Colonic mucosa (tissue), 4 donors: Measurements from ENCODE around the gene CCDC134. TPM values are rescaled to one million over a fixed set of nuclear protein-coding genes. Genes with fewer than 3 reads are reported as not detected.

Experiments used
- DNase-seq: peaks from one replicate; pipeline ENCODE4 v3.0.0-alpha.2; 2020
- H3K27ac ChIP-seq: fragments of 200-600 bp; one replicate; pipeline ENCODE4 v1.8.0; 2021
- H3K27me3 ChIP-seq: fragments of 200-600 bp; one replicate; pipeline ENCODE4 v1.8.0; 2021
- H3K36me3 ChIP-seq: fragments of 200-600 bp; one replicate; pipeline ENCODE4 v1.8.0; 2021
- H3K4me1 ChIP-seq: fragments of 200-600 bp; one replicate; pipeline ENCODE4 v1.8.0; 2021; ENCODE audit warnings: mild to moderate bottlenecking
- H3K4me3 ChIP-seq: fragments of 200-600 bp; one replicate; pipeline ENCODE4 v1.8.0; 2021
- H3K9ac ChIP-seq, 2 donors: one replicate each; pipeline ENCODE4 v1.7.0; 2013; ENCODE audit warnings: control low read depth in 2 of 2, low read depth in 2 of 2, low read length in 2 of 2
- H3K9me3 ChIP-seq: fragments of 200-600 bp; one replicate; pipeline ENCODE4 v1.8.0; 2021
- intact Hi-C: fragments of 100-400 bp; cut with DNase I; formaldehyde crosslinking; loops from one replicate; pipeline ENCODE4 v1.14.1; 2022
- total RNA-seq, 2 donors: library from RNA; stranded (reverse); fragmentation: NEBNext Ultra II Directional in 1 of 2; extraction: Animal tissue kit (Norgen Biotek cat#: 25700) in 1 of 2; gene quantifications; one replicate each; pipeline ENCODE4 v1.2.1, GENCODE V29; 2021
- TF ChIP-seq, protein P1 (sequence below): fragments of 200-600 bp; IDR thresholded peaks from one replicate; pipeline ENCODE4 v1.8.0; 2022; ENCODE audit warnings: antibody characterized with exemption, mild to moderate bottlenecking
- donor health status: healthy.
- donor health status: DM: no; HTN: no; CAD: no.
- donor health status: DM: no; HTN: no; CAD: no.

CCDC134 gene
- total RNA-seq, 2 donors from 2014 or later = 9.3 to 18.8 TPM

- Histone ChIP-seq H3K27me3 (no peaks in the 10 kb centered on the region), H3K9ac (no peak overlapping the region), H3K4me3 (no peak overlapping the region), H3K4me1 (no peaks in the 10 kb centered on the region), H3K27ac (no peak overlapping the region), H3K9me3 (no peaks in the 10 kb centered on the region), H3K36me3 (no peaks in the 10 kb centered on the region)
- TF ChIP-seq, protein P1, sequence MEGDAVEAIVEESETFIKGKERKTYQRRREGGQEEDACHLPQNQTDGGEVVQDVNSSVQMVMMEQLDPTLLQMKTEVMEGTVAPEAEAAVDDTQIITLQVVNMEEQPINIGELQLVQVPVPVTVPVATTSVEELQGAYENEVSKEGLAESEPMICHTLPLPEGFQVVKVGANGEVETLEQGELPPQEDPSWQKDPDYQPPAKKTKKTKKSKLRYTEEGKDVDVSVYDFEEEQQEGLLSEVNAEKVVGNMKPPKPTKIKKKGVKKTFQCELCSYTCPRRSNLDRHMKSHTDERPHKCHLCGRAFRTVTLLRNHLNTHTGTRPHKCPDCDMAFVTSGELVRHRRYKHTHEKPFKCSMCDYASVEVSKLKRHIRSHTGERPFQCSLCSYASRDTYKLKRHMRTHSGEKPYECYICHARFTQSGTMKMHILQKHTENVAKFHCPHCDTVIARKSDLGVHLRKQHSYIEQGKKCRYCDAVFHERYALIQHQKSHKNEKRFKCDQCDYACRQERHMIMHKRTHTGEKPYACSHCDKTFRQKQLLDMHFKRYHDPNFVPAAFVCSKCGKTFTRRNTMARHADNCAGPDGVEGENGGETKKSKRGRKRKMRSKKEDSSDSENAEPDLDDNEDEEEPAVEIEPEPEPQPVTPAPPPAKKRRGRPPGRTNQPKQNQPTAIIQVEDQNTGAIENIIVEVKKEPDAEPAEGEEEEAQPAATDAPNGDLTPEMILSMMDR = no peak
- no peak for DNase-seq
- intact Hi-C loops = no loop called here
Observed at GRCh38 chr22:41818596-41818995, 18.1 kb downstream of the CCDC134 start.

GRCh38 chr22:41819257-41819656 lies 18.8 kb downstream of the CCDC134 start:
- DNase-seq = no peak
- TF ChIP-seq, protein P1 = no peak
- no peak overlapping the region for H3K27ac ChIP-seq
- H3K36me3 ChIP-seq = no peaks in the 10 kb centered on the region
- no peak overlapping the region for H3K4me3 ChIP-seq
- no peaks in the 10 kb centered on the region for H3K9me3 ChIP-seq
- H3K27me3 ChIP-seq = no peaks in the 10 kb centered on the region
- H3K9ac ChIP-seq = no peak overlapping the region
- intact Hi-C loops = no loop called here
- no peaks in the 10 kb centered on the region for H3K4me1 ChIP-seq

DNA sequence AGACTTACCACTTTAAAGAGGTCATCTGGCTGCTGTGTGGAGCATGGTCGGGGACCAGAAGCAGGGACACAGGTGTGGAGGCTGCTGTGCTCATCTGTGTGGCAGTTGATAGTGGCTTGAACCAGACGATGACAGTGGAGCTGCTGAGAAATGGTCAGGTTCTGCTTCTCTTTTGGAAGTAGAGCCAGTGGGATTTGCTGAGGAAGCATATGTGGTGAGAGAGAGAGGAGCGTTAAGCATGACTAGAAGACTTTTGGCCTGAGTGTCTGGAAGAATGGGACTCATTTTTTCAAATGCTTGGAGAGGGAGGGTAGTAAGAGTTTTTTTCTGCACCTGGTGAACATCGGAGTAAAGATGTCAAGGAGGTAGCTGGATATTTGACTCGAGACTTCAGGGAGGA lies 20.0 kb downstream of the CCDC134 start:
- intact Hi-C loops = no loop called here
- Histone ChIP-seq H3K9me3 (no peaks in the 10 kb centered on the region), H3K27ac (no peak overlapping the region), H3K4me3 (no peak overlapping the region), H3K27me3 (no peaks in the 10 kb centered on the region), H3K36me3 (no peaks in the 10 kb centered on the region), H3K9ac (no peak overlapping the region), H3K4me1 (no peaks in the 10 kb centered on the region)
- DNase-seq = no peak
- TF ChIP-seq, protein P1 = no peak

GRCh38 chr22:41821471-41822316 lies 21.2 kb downstream of the CCDC134 start:
- TF ChIP-seq, protein P1 = no peak
- H3K9ac ChIP-seq = no peak overlapping the region
- H3K27me3 ChIP-seq = no peaks in the 10 kb centered on the region
- DNase-seq = no peak
- H3K4me3 ChIP-seq = no peak overlapping the region
- intact Hi-C loops = loop anchor here (2.0 kb wide), 1 partner anchor 119 kb away; no protein-coding TSS in a partner anchor
- peaks cover 3% of the 10 kb centered on the region for H3K4me1 ChIP-seq
- no peak overlapping the region for H3K27ac ChIP-seq
- H3K36me3 ChIP-seq = no peaks in the 10 kb centered on the region
- H3K9me3 ChIP-seq = no peaks in the 10 kb centered on the region

DNA sequence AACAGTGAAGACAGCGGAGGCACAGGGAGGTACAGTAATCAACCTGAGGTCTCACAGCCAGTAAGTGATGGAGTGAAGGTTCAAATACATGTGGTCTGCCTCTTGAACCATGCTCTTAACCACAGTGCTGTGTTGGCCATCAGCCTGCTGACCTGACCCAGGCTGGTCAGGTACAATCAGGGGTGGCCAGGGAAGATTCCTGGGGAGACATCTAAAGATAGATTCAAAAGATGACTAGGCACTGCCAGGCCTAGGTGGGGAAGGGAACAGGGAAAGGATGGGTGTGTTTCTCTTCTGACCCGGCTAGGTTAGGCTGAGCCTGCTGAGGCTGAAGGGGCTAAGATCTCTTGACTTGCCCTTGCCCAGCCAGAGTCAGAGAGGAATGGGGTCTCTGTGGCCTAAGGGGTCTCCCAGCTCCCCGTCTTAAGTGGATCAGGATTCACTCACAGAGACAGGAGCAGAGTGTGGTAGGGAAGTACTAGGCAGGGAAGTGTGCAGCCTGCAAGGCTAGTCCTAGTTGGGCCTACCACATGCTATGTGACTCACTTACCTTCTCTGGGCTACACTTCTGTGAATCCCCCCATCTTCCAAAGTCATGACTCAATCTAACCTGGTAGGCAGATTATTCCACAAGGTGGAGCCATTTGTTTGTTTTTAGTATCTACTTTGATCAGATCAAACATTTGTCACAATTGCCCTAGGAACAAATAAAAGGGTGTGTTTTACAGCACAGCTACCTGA lies 22.0 kb downstream of the CCDC134 start:
- H3K36me3 ChIP-seq = no peaks in the 10 kb centered on the region
- no peaks in the 10 kb centered on the region for H3K9me3 ChIP-seq
- H3K9ac ChIP-seq = no peak overlapping the region
- no peak for DNase-seq
- no peaks in the 10 kb centered on the region for H3K27me3 ChIP-seq
- peaks cover 7% of the 10 kb centered on the region for H3K4me1 ChIP-seq
- no peak overlapping the region for H3K4me3 ChIP-seq
- TF ChIP-seq, protein P1 = peak; percentile 67
- no peak overlapping the region for H3K27ac ChIP-seq
- intact Hi-C loops = loop anchor here (2.0 kb wide), 1 partner anchor 118 kb away; no protein-coding TSS in a partner anchor
